Smooth muscle cell (in vitro differentiated cells): ENCODE measurements around the gene ATP1A1. TPM values are rescaled to one million over a fixed set of nuclear protein-coding genes. Genes with fewer than 3 reads are reported as not detected.
A peak's percentile ranks its signal among the peaks of the same experiment; 100 is the strongest.

ENCODE experiments used
- DNase-seq: peaks from one replicate; lab custom pipeline; 2025; ENCODE audit not compliant: unreplicated experiment; lab: John Stamatoyannopoulos, UW
- H2AFZ ChIP-seq: fragments of 200-600 bp; sonication (generic); 2 replicates; pipeline ENCODE4 v1.6.0; 2016; ENCODE audit warnings: antibody characterized with exemption, low read depth, mild to moderate bottlenecking
- H3F3A ChIP-seq: fragments of 200-600 bp; sonication (generic); 2 replicates; pipeline ENCODE4 v1.6.0; 2017; ENCODE audit warnings: antibody characterized with exemption, low read depth
- H3K27ac ChIP-seq: fragments of 200-600 bp; sonication (generic); 2 replicates; pipeline ENCODE4 v1.5.1; 2016; ENCODE audit warnings: low read depth, mild to moderate bottlenecking
- H3K27me3 ChIP-seq: fragments of 200-600 bp; sonication (generic); 2 replicates; pipeline ENCODE4 v1.6.1; 2016; ENCODE audit warnings: low read depth, mild to moderate bottlenecking
- H3K36me3 ChIP-seq: fragments of 200-600 bp; sonication (generic); 2 replicates; pipeline ENCODE4 v1.5.1; 2016; ENCODE audit warnings: low read depth
- H3K4me1 ChIP-seq: fragments of 200-600 bp; sonication (generic); 2 replicates; pipeline ENCODE4 v1.5.1; 2016; ENCODE audit warnings: low read depth
- H3K4me2 ChIP-seq: fragments of 200-600 bp; sonication (generic); 2 replicates; pipeline ENCODE4 v1.6.0; 2016; ENCODE audit warnings: mild to moderate bottlenecking
- H3K4me3 ChIP-seq: fragments of 200-600 bp; sonication (generic); 2 replicates; pipeline ENCODE4 v1.5.1; 2016; ENCODE audit warnings: mild to moderate bottlenecking
- H3K79me2 ChIP-seq: fragments of 200-600 bp; sonication (generic); 2 replicates; pipeline ENCODE4 v1.6.0; 2016; ENCODE audit warnings: low read depth, mild to moderate bottlenecking
- H3K9ac ChIP-seq: fragments of 200-600 bp; sonication (generic); 2 replicates; pipeline ENCODE4 v1.6.0; 2016; ENCODE audit warnings: low read depth
- H3K9me3 ChIP-seq: fragments of 200-600 bp; sonication (generic); replicated peaks from 2 replicates; pipeline ENCODE4 v1.5.1; 2016; ENCODE audit warnings: low read depth
- H4K20me1 ChIP-seq: fragments of 200-600 bp; sonication (generic); 2 replicates; pipeline ENCODE4 v1.6.0; 2016; ENCODE audit warnings: low read depth
- WGBS: methylation state at CpG from one replicate; pipeline ENCODE4 v1.1.7; 2016; ENCODE audit warnings: low lambda C conversion rate; 5-methylcytosine and 5-hydroxymethylcytosine counted together
- polyA plus RNA-seq: library from polyadenylated mRNA; unstranded; fragments of >200 nt; fragmentation: Nextera tagmentation; extraction: Ambion mirVana; gene quantifications from 2 replicates; pipeline ENCODE4 v1.2.1, GENCODE V29; 2016
- total RNA-seq: library from RNA; depleted of rRNA; stranded (reverse); fragments of >200 nt; gene quantifications from 2 replicates; pipeline ENCODE4 v1.2.3, GENCODE V29; 2014
- TF ChIP-seq, protein P1 (sequence below): fragments of 200-600 bp; sonication (generic); IDR thresholded peaks from 2 replicates; pipeline ENCODE4 v1.5.1; 2017; ENCODE audit warnings: borderline replicate concordance, mild to moderate bottlenecking, antibody characterized with exemption; ENCODE audit not compliant: insufficient read depth, poor library complexity, severe bottlenecking

ATP1A1 gene
- total and polyA plus RNA-seq, 2 experiments from 2014 or later, result 75.7 to 104 TPM

DNA sequence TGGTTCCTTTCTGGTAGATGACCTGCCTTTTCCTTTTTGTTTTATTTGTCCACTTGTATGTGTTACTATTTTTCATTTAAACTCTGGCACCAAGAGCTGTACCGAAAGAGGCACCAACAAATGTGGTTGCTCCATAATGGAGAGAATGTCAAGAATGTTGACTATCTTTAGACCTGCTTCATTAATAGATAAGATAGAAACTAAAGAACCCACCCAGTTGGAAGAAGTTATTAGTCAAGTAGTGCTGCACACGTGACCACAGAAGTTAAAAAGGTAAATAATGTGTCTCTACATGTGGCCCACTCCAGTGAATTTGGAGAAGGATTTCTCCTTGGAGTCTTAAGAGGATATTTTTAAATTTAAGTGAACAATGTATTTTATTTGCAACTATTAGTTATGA, 9.3 kb downstream of the ATP1A1 start:
- Histone ChIP-seq H3K4me1 (peaks cover 15% of the 10 kb centered on the region), H3K4me3 (no peak overlapping the region), H2AFZ (no peak overlapping the region), H3K27ac (no peak overlapping the region), H3K79me2 (peaks cover 77% of the 10 kb centered on the region), H3K4me2 (peak overlapping the region; percentile 19), H3K36me3 (peaks cover 7% of the 10 kb centered on the region), H3K9ac (no peak overlapping the region), H3K9me3 (no peaks in the 10 kb centered on the region), H3F3A (peaks cover 6% of the 10 kb centered on the region), H3K27me3 (no peaks in the 10 kb centered on the region), H4K20me1 (peaks cover 97% of the 10 kb centered on the region)
- 20% methylated on average over 2 of the region's 2 CpGs for WGBS
- no peak for DNase-seq
- TF ChIP-seq, protein P1, sequence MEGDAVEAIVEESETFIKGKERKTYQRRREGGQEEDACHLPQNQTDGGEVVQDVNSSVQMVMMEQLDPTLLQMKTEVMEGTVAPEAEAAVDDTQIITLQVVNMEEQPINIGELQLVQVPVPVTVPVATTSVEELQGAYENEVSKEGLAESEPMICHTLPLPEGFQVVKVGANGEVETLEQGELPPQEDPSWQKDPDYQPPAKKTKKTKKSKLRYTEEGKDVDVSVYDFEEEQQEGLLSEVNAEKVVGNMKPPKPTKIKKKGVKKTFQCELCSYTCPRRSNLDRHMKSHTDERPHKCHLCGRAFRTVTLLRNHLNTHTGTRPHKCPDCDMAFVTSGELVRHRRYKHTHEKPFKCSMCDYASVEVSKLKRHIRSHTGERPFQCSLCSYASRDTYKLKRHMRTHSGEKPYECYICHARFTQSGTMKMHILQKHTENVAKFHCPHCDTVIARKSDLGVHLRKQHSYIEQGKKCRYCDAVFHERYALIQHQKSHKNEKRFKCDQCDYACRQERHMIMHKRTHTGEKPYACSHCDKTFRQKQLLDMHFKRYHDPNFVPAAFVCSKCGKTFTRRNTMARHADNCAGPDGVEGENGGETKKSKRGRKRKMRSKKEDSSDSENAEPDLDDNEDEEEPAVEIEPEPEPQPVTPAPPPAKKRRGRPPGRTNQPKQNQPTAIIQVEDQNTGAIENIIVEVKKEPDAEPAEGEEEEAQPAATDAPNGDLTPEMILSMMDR, result no peak

DNA sequence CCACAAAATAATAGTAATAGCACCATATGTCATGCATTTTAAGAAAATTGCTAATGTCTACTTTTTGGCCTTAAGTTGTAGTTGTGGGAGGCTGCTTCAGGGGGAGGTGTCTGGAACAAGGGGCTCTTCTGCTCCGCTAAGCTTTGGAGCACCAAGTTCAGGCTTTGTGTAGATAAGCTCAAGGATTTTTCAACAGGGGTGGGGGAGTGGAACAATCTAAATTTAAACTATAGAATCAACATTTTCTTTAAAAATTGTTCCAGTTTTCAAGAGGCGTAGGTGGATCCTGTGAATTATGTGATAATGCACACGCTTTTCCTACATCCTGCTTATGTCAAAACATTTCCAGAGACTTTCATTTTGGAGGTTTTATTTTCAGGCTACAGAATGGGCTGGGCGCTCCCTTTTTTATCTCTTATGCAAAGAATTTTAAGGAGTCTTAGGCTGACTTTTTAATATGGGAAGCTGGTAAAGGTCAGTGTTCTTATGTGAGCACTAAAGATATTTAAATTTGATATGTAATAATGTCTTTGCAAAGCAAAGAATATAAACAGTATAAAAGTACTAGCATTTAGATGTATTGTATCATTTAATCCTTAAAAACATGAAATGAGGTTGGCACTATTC, 9.9 kb downstream of the ATP1A1 start:
- H3K4me2 ChIP-seq, result no peak overlapping the region
- peaks cover 91% of the 10 kb centered on the region for H4K20me1 ChIP-seq

DNA sequence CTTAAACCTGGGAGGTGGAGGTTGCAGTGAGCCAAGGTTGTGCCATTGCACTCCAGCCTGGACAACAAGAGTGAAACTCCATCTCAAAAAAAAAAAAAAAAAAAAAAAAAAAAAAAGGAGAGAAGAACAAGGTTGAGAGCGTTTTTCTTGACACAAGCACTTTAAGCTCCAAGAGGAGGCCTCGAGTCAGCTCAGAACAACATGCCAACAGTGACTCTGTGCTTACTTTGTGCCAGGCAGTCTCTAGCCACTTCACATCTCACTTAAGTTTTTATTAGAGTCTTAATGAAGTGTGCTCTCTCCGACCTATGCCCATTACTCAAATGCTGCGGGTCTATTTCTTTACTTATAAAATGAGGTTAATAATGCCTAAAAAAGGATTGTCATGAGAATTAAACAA, 13.0 kb downstream of the ATP1A1 start:
- Histone ChIP-seq H3K27ac (no peak overlapping the region), H3K4me3 (no peak overlapping the region), H3K36me3 (peaks cover 24% of the 10 kb centered on the region), H3K79me2 (peaks cover 42% of the 10 kb centered on the region), H2AFZ (no peak overlapping the region), H3K9me3 (no peaks in the 10 kb centered on the region), H3K27me3 (no peaks in the 10 kb centered on the region), H4K20me1 (peaks cover 79% of the 10 kb centered on the region), H3F3A (no peaks in the 10 kb centered on the region), H3K4me1 (peaks cover 3% of the 10 kb centered on the region), H3K9ac (no peak overlapping the region), H3K4me2 (no peak overlapping the region)
- TF ChIP-seq, protein P1, result no peak
- 93% methylated on average over 4 of the region's 4 CpGs for WGBS
- no peak for DNase-seq

More for the DNA sequence above, 9.9 kb downstream of the ATP1A1 start:
- Histone ChIP-seq H3K27ac (no peak overlapping the region), H3K36me3 (peaks cover 7% of the 10 kb centered on the region), H3K4me1 (peaks cover 9% of the 10 kb centered on the region), H2AFZ (no peak overlapping the region), H3K4me3 (no peak overlapping the region), H3K9me3 (no peaks in the 10 kb centered on the region), H3K9ac (no peak overlapping the region), H3K27me3 (no peaks in the 10 kb centered on the region), H3F3A (peaks cover 6% of the 10 kb centered on the region), H3K79me2 (peaks cover 71% of the 10 kb centered on the region)
- DNase-seq, result no peak
- TF ChIP-seq, protein P1, result no peak
- WGBS, result 66% methylated on average over 4 of the region's 4 CpGs

DNA sequence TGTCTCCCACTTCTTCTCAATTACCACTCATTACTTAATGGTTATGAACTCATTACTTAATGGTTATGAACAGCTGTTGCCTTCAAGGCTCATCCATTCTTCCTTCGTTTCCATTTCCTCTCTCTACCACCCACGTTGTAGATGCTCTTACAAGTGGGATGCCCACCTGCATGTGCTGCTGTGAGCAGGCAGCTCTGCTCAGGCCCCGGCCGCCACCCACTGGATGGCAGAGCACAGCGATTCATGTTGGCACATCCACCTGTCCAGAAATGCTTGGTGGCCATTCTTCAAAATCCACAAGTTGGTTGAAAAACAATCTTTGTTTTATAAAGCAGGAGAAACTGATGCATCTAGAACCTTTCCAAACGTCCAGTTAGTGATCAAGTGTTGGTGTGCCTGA, 14.5 kb downstream of the ATP1A1 start:
- H3K36me3 ChIP-seq, result peaks cover 30% of the 10 kb centered on the region
- H3K79me2 ChIP-seq, result peaks cover 27% of the 10 kb centered on the region
- no peaks in the 10 kb centered on the region for H3K9me3 ChIP-seq
- 98% methylated on average over 6 of the region's 6 CpGs for WGBS
- H2AFZ ChIP-seq, result no peak overlapping the region
- no peak for DNase-seq
- no peak overlapping the region for H3K27ac ChIP-seq
- H4K20me1 ChIP-seq, result peaks cover 79% of the 10 kb centered on the region
- H3F3A ChIP-seq, result no peaks in the 10 kb centered on the region
- H3K27me3 ChIP-seq, result no peaks in the 10 kb centered on the region
- TF ChIP-seq, protein P1, result no peak
- H3K4me1 ChIP-seq, result no peaks in the 10 kb centered on the region
- no peak overlapping the region for H3K4me3 ChIP-seq
- H3K4me2 ChIP-seq, result no peak overlapping the region
- no peak overlapping the region for H3K9ac ChIP-seq
